Measurements from ENCODE around the gene HOXB4. TPM values are rescaled to one million over a fixed set of nuclear protein-coding genes. Genes with fewer than 3 reads are reported as not detected.

Gene HOXB4
- total and polyA plus RNA-seq, 10 of the 15 experiments (the other 5 are each of a cell fraction or from before 2014, with no cell fraction given): 0.35 to 5.8 (median 3.0) TPM

- TF ChIP-seq RAD21 (IDR thresholded peaks at IDR 0.05; ENCODE audit: insufficient read depth, low read depth, low read length) (no peak), ESRRA (IDR thresholded peaks at IDR 0.05; ENCODE audit: low read length) (no peak), POLR2AphosphoS2 (IDR thresholded peaks at IDR 0.05; ENCODE audit: low read depth, low read length) (no peak), ZNF622 (IDR thresholded peaks at IDR 0.05) (no peak), EED (IDR thresholded peaks at IDR 0.05; ENCODE audit: low read depth) (no peak)
Observed at GRCh38 chr17:48545539-48545938, 32.6 kb downstream of the HOXB4 start (continued).

- peak; percentile 47; the same call in 1 of the 2 replicates for TF ChIP-seq NFYB (IDR thresholded peaks at IDR 0.05; ENCODE audit: insufficient read depth, low read depth, low read length)
- TF ChIP-seq SREBF2 (IDR thresholded peaks at IDR 0.05; ENCODE audit: low read length): no peak
- TF ChIP-seq ZNF384 (IDR thresholded peaks at IDR 0.05; ENCODE audit: borderline replicate concordance, low read depth, low read length): no peak
- no peak for TF ChIP-seq EED (IDR thresholded peaks at IDR 0.05; ENCODE audit: low read depth)
- TF ChIP-seq EP300 (IDR thresholded peaks at IDR 0.05; ENCODE audit: borderline replicate concordance in 1 of 2, control insufficient read depth in 1 of 2, low read depth in 2 of 2, low read length in 2 of 2): no peak
- no peak for TF ChIP-seq HDGF (IDR thresholded peaks at IDR 0.05)
- Histone ChIP-seq H3K4me1 (ENCODE audit: control insufficient read depth, insufficient read depth, low read length) (peaks cover 7% of the 10 kb centered on the region), H4K20me1 (ENCODE audit: control insufficient read depth, insufficient read depth) (no peaks in the 10 kb centered on the region), H3K79me2 (ENCODE audit: control insufficient read depth, insufficient read depth, low read length) (peaks cover 12% of the 10 kb centered on the region), H3K9ac (ENCODE audit: control insufficient read depth, insufficient read depth, low read length) (peak within 1 kb of the TSS; percentile 77), H3K27ac (ENCODE audit: control insufficient read depth, insufficient read depth) (peak within 1 kb of the TSS; percentile 49), H3K4me3 (peak within 1 kb of the TSS; percentile 69), H2AFZ (ENCODE audit: control insufficient read depth, low read depth, low read length) (peak within 1 kb of the TSS; percentile 67), H3K4me2 (ENCODE audit: control insufficient read depth, insufficient read depth) (peak within 1 kb of the TSS; percentile 68), H3K36me3 (ENCODE audit: control insufficient read depth in 2 of 2, insufficient read depth in 2 of 2, low read length in 1 of 2) (peaks cover 0 to 3% of the 10 kb centered on the region in 2 experiments; a peak in 2 of 4 replicates), H3K9me3 (replicated peaks; ENCODE audit: control insufficient read depth, insufficient read depth, low read length) (no peaks in the 10 kb centered on the region), H3K27me3 (replicated peaks in 1 of 2; ENCODE audit: control insufficient read depth in 2 of 2, insufficient read depth in 2 of 2, low read length in 1 of 2) (peaks cover 0 to 4% of the 10 kb centered on the region in 2 experiments; a peak in 1 of 4 replicates)
- no peak for DNase-seq (ENCODE audit: low read depth, low spot score)
- ATAC-seq: no peak
- RAD21 ChIA-PET (ENCODE audit: unreplicated experiment): no interaction called here
- TSS peak; percentile 48 for BruUV-seq (replicated peaks)
- CTCF ChIA-PET: no interaction called here
- WGBS (ENCODE audit: insufficient coverage, insufficient replicate concordance, low lambda C conversion rate, missing lambda C conversion rate): 64% methylated on average over 12 of the region's 12 CpGs
- intact Hi-C loops (cut with micrococcal nuclease; ENCODE audit: unreplicated experiment): no loop called here
- POLR2A ChIA-PET: no interaction called here
- in situ Hi-C loops (cut with MboI): no loop called here
- FAIRE-seq: no peak
- SMC1A ChIA-PET (ENCODE audit: uncharacterized antibody, unreplicated experiment): no interaction called here
Observed at GRCh38 chr17:48545022-48545375, 33.2 kb downstream of the HOXB4 start, which contains the start of gene HOXB2. TSS of gene HOXB2 (minus strand) at chr17:48545109. CDS start at chr17:48544911, 198 bp downstream.

All from GM12878 (cell line).